KOPT-K1 (cell line): ENCODE results near the gene CEBPZ.

Experiments used
- H3K27ac ChIP-seq: fragments of 200-600 bp; sonication (generic); 2 replicates; pipeline ENCODE4 v1.5.1; 2016; ENCODE audit warnings: antibody characterized with exemption, mild to moderate bottlenecking, low read depth, low read length; ENCODE audit not compliant: poor library complexity, severe bottlenecking
- H3K36me3 ChIP-seq: fragments of 200-600 bp; sonication (generic); 2 replicates; pipeline ENCODE4 v1.5.1; 2017; ENCODE audit warnings: antibody characterized with exemption, mild to moderate bottlenecking, low read length, moderate library complexity; ENCODE audit not compliant: insufficient read depth
- H3K9me3 ChIP-seq: fragments of 200-600 bp; sonication (generic); 2 replicates; pipeline ENCODE4 v1.5.1; 2017; ENCODE audit warnings: antibody characterized with exemption, low read length, mild to moderate bottlenecking; ENCODE audit not compliant: insufficient read depth, poor library complexity, severe bottlenecking

The CEBPZ gene

DNA sequence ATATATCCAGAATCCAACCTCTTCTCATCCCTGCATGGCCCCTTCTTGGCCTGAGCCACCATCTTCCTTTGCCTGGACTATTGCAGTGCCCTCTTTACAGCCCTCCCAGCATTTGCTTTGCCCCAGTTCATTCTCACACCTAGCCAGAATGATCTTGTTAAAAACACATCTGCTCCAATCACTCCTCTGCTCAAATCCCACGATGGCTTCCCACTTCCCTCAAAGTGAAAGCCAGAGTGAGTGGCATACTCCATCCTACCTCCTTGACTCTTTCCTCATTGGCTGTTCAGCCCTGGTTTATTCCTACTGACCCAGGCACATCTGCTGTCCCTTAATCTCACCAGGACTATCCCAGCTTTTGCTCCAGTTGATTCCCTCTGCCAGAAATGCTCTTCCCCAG is 57.7 kb downstream of the CEBPZ start:
- no peak overlapping the region for H3K27ac ChIP-seq
- no peaks in the 10 kb centered on the region for H3K9me3 ChIP-seq
- H3K36me3 ChIP-seq: no peaks in the 10 kb centered on the region

DNA sequence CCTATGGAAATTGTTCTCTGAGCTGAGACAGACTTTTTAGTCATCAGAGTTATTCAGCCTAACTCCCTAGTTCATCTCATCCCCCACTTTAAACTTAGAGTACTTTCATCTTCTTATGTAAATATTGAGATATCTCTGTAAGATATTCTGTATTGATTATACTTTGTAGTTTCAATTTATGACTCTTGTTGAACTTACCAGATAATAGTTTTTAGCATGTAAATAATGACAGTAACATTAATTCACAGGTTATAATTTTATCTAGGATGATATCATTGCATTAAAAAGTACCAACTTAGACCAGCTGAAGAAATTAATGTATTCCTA is 59.8 kb downstream of the CEBPZ start:
- no peak overlapping the region for H3K27ac ChIP-seq
- H3K9me3 ChIP-seq: no peaks in the 10 kb centered on the region
- H3K36me3 ChIP-seq: no peaks in the 10 kb centered on the region

- H3K27ac ChIP-seq: no peak overlapping the region
- H3K36me3 ChIP-seq: no peaks in the 10 kb centered on the region
- peaks cover 15% of the 10 kb centered on the region for H3K9me3 ChIP-seq
These were observed 63.0 kb downstream of the CEBPZ start for GRCh38 chr2:37168217-37168981.

DNA sequence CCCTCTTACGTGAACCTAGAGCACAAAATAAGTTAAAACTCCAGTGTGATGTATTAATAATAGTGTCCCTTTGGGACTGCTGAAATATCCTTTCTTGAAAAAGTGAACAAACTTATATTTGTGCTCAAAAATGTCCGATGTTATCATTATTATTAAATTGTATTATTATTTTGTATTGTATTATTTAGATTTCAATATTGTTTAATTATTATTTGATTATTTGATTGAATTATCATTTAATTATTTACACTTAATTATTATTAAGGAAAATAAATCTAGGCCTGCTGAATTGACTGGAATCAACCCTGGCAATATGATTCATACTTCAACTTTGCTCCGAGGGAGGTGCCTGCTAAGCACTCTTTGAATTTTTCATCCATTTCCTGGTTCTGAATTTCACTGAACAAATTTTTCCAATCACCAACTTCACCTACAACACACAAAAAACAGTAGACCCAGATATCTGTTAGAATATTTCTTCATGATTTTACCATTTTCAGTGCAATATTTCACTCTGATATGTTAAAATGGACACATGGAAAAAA is 63.7 kb downstream of the CEBPZ start:
- H3K27ac ChIP-seq: no peak overlapping the region
- H3K9me3 ChIP-seq: peaks cover 15% of the 10 kb centered on the region
- no peaks in the 10 kb centered on the region for H3K36me3 ChIP-seq

DNA sequence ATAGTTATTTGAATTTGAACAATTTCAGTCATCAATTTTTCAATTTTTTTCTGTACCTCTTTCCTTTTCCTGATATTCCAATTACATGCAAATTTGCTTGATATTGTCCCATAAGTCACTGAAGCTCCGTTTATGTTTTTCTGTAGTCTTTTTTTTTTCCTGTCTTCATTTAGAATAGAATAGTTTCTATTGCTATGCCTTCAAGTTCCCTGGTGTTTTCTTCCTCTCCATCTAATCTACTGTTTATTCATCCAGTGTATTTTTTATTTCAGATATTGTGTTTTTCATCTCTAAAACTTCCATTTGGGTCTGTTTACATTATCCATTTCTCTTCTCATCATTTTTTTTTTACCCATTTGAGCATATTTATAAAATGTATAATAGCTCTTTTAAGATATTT is 66.6 kb downstream of the CEBPZ start:
- peaks cover 15% of the 10 kb centered on the region for H3K9me3 ChIP-seq

GRCh38 chr2:37156857-37157714 is 74.3 kb downstream of the CEBPZ start, which contains the start of gene EIF2AK2:
EIF2AK2 (minus strand) TSS chr2:37156980; CDS start chr2:37147806, 9,174 bp downstream.
- Histone ChIP-seq H3K9me3 (no peaks in the 10 kb centered on the region), H3K27ac (peak within 1 kb of the TSS; percentile 85), H3K36me3 (peaks cover 25% of the 10 kb centered on the region)

More for the DNA sequence above, 66.6 kb downstream of the CEBPZ start:
- H3K27ac ChIP-seq: no peak overlapping the region
- H3K36me3 ChIP-seq: no peaks in the 10 kb centered on the region

- peak overlapping the region; percentile 85 for H3K27ac ChIP-seq
- H3K9me3 ChIP-seq: no peaks in the 10 kb centered on the region
- H3K36me3 ChIP-seq: peaks cover 30% of the 10 kb centered on the region
These were observed 75.1 kb downstream of the CEBPZ start for GRCh38 chr2:37156071-37156856.

DNA sequence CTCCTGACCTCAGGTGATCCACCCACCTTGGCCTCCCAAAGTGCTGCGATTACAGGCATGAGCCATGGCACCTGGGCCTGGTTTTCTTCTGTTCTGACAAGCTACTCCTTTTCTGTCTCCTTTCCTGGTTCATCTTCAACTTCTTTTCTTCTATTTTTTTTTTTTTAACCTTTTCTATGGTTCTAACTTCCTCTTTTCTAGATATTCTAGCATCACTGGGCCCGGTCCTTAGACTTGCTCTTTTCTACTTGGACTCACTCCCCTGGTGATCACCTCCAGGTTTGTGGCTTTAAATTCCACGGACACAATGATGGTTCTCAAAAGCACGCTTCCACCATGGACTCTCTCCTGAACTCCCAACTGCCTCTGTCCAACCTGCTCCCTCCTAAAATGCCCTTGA is 76.6 kb downstream of the CEBPZ start:
- no peak overlapping the region for H3K27ac ChIP-seq
- no peaks in the 10 kb centered on the region for H3K9me3 ChIP-seq
- peaks cover 34% of the 10 kb centered on the region for H3K36me3 ChIP-seq

GRCh38 chr2:37153224-37153623 is 78.2 kb downstream of the CEBPZ start:
- no peaks in the 10 kb centered on the region for H3K9me3 ChIP-seq
- H3K27ac ChIP-seq: no peak overlapping the region
- peaks cover 49% of the 10 kb centered on the region for H3K36me3 ChIP-seq
